ENCODE results near the gene KRTAP19-4.

- TF ChIP-seq, protein P1, sequence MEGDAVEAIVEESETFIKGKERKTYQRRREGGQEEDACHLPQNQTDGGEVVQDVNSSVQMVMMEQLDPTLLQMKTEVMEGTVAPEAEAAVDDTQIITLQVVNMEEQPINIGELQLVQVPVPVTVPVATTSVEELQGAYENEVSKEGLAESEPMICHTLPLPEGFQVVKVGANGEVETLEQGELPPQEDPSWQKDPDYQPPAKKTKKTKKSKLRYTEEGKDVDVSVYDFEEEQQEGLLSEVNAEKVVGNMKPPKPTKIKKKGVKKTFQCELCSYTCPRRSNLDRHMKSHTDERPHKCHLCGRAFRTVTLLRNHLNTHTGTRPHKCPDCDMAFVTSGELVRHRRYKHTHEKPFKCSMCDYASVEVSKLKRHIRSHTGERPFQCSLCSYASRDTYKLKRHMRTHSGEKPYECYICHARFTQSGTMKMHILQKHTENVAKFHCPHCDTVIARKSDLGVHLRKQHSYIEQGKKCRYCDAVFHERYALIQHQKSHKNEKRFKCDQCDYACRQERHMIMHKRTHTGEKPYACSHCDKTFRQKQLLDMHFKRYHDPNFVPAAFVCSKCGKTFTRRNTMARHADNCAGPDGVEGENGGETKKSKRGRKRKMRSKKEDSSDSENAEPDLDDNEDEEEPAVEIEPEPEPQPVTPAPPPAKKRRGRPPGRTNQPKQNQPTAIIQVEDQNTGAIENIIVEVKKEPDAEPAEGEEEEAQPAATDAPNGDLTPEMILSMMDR (IDR thresholded peaks at IDR 0.05; ENCODE audit: poor library complexity, severe bottlenecking) = no peak
- TF ChIP-seq TAF1 (IDR thresholded peaks at IDR 0.05; ENCODE audit: low read depth) = no peak
Observed at GRCh38 chr21:30447056-30447455, 49.9 kb downstream of the KRTAP19-4 start.
